Heart right ventricle (tissue), 16 donors: ENCODE data around the gene CCDC127. TPM values are rescaled to one million over a fixed set of nuclear protein-coding genes. Genes with fewer than 3 reads are reported as not detected.
"Not testable (repeated sequence)": the region's sequence is repeated elsewhere in the genome, so short reads cannot be mapped to it uniquely, and the experiment has no call there.

Experiments used
- ATAC-seq, 8 donors: fragments of 200-7000 bp; cut with Tn5 transposase; one replicate each; pipeline ENCODE4 v1.9.1; 2020; ENCODE audit warnings: mild to moderate bottlenecking in 8 of 8, moderate library complexity in 8 of 8, moderate number of reproducible peaks in 1 of 8
- DNase-seq, 2 donors: peaks; one replicate each; pipeline ENCODE4 v3.0.0-alpha.2; 2020
- H3K27ac ChIP-seq, 10 donors: fragments of 200-600 bp; sonication (generic) in 2 of 10; one replicate each; pipeline versions ENCODE4 v1.5.0 to v1.8.0; 2020 to 2022; ENCODE audit warnings: mild to moderate bottlenecking in 3 of 10
- H3K27me3 ChIP-seq, 7 donors: fragments of 200-600 bp; one replicate each; pipeline ENCODE4 v1.8.0; 2021 to 2022; ENCODE audit warnings: mild to moderate bottlenecking in 2 of 7
- H3K36me3 ChIP-seq, 9 donors: fragments of 200-600 bp; sonication (generic) in 1 of 9; one replicate each; pipeline versions ENCODE4 v1.5.0 to v1.8.0; 2020 to 2022; ENCODE audit warnings: mild to moderate bottlenecking in 2 of 9
- H3K4me1 ChIP-seq, 9 donors: fragments of 200-600 bp; sonication (generic) in 1 of 9; one replicate each; pipeline versions ENCODE4 v1.5.0 to v1.8.0; 2020 to 2022; ENCODE audit warnings: mild to moderate bottlenecking in 4 of 9
- H3K4me3 ChIP-seq, 10 donors: fragments of 200-600 bp; sonication (generic) in 2 of 10; one replicate each; pipeline versions ENCODE4 v1.5.0 to v1.8.0; 2020 to 2022; ENCODE audit warnings: mild to moderate bottlenecking in 7 of 10, moderate library complexity in 2 of 10
- H3K9me3 ChIP-seq, 11 donors: fragments of 200-600 bp in 10 of 11; sonication (generic) in 2 of 11; one replicate each; pipeline versions ENCODE4 v1.5.0 to v1.8.0; 2013 to 2022; ENCODE audit warnings: mild to moderate bottlenecking in 2 of 11, control low read depth in 1 of 11, moderate library complexity in 1 of 11
- CTCF ChIP-seq, 9 donors: fragments of 200-600 bp; sonication (generic) in 2 of 9; IDR thresholded peaks; one replicate each; pipeline versions ENCODE4 v1.5.0 to v1.8.0; 2021 to 2022; ENCODE audit warnings: antibody characterized with exemption in 9 of 9, mild to moderate bottlenecking in 5 of 9, moderate library complexity in 1 of 9
- WGBS, 2 donors: extraction: QIAGEN DNeasy Blood & Tissue Kit; methylation state at CpG; one replicate each; pipeline ENCODE4 v1.1.7; 2013; ENCODE audit warnings: inconsistent platforms in 1 of 2; 5-methylcytosine and 5-hydroxymethylcytosine counted together
- intact Hi-C, 10 donors: fragments of 100-400 bp; cut with DNase I; formaldehyde crosslinking; loops; one replicate each; pipeline versions ENCODE4 v1.11.1 to v1.14.2; 2022
- polyA plus RNA-seq, 2 donors: library from polyadenylated mRNA; stranded (reverse); fragments of 200-250 nt; gene quantifications; one replicate each; pipeline ENCODE4 v1.2.3, GENCODE V29; 2013
- total RNA-seq, 10 donors: library from RNA; stranded (reverse); fragmentation: NEBNext Ultra II Directional in 3 of 10; extraction: Animal tissue kit (Norgen Biotek cat#: 25700) in 3 of 10; gene quantifications; one replicate each; pipeline versions ENCODE4 v1.2.1 to v1.2.4, GENCODE V29; 2021 to 2023
- donor health status: Arrhythmogenic right ventricular cardiomyopathy.
- donor health status: ischemic (EF 13 %, LVEDD 7.1; RV severe dilation, severe dysfunction).
- donor health status: healthy with polysubstance abuse.
- donor health status: DM: no; HTN: yes; CAD: no.
- donor health status: DM: no; HTN: no; CAD: no.
- donor health status: ischemic (EF 25% LVEDD 6.9; RV normal size, moderate dysfunction).
- donor health status: ischemic (EF 25% LVEDD 5.7; RV mildly dilated, moderate dysfunction).
- donor health status: healthy.
- donor health status: DM: yes; HTN: yes; CAD: no.
- donor health status: Ischemic cardiomyopathy.
- donor health status: ischemic (EF 35%, LVEDD 5.7; RV mildly dilated, moderate dysfunction).
- donor health status: nonischemic (EF 11% LVEDD 7.7; RV severe dilation, severe dysfunction).
- donor health status: DM: yes; HTN: yes; CAD: no.
- donor health status: PGD.
- donor health status: ischemic (EF 29% LVEDD 5.4; RV normal size, mild dysfunction).
- donor health status: nonischemic (EF 23%, LVEDD 6.1; RV moderate dilation, normal function).

CCDC127 gene
- total and polyA plus RNA-seq, 12 donors, result 3.8 to 10.4 (median 7.5) TPM

GRCh38 chr5:243683-244367, 25.9 kb upstream of the CCDC127 start:
- H3K9me3 ChIP-seq, DNase-seq, ATAC-seq, intact Hi-C loops, H3K27me3 ChIP-seq, H3K4me1 ChIP-seq, H3K4me3 ChIP-seq, H3K27ac ChIP-seq: not testable (repeated sequence)
- peaks cover 0 to 100% (median 63%) of the 10 kb centered on the region in 9 donors for H3K36me3 ChIP-seq
- 61 to 78% methylated on average over 12 of the region's 12 CpGs for WGBS, 2 donors

DNA sequence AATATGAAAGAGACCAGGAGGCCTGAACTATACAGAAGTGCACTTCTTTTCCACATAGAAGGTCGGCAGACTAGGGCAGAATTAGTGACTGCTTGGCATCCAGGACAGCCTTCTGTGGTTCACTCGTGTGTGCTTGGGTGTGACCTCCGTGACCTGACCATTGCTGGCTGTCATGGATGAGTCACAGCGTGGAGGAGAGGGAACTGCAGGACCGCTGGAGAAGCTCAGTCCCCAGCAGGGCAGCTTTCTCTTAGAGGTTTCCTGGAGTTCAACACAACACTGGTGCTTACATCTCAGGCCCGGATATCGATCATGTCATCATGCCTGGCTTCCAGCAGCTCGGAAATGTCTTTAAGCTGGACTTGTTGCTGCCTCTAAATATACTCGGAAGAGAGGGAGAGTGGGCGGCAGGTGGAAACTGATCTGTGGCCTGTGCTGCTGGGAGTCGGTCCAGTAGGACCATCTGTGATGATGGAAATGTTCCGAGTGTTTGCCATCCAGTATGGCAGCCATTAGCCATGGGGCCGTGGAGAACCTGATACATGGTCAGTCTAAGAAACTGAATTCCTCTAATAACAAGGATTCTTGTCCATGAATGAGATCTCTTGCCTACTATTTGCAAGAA, 23.2 kb upstream of the CCDC127 start:
- peak in 4 of 8 donors; percentile 49 to 85 (median 74) for ATAC-seq

GRCh38 chr5:240550-240949, 22.6 kb upstream of the CCDC127 start:
- H3K27me3 ChIP-seq, H3K9me3 ChIP-seq, DNase-seq, H3K4me1 ChIP-seq, H3K4me3 ChIP-seq, intact Hi-C loops, H3K27ac ChIP-seq: not testable (repeated sequence)
- 86 to 89% methylated on average over 7 of the region's 7 CpGs for WGBS, 2 donors
- peak in 2 of 8 donors; percentile 20 to 33 for ATAC-seq
- H3K36me3 ChIP-seq, result peaks cover 0 to 100% (median 60%) of the 10 kb centered on the region in 9 donors

More for the DNA sequence above, 23.2 kb upstream of the CCDC127 start:
- WGBS, 2 donors, result 75 to 89% methylated on average over 13 of the region's 13 CpGs
- H3K4me1 ChIP-seq, H3K9me3 ChIP-seq, DNase-seq, H3K27me3 ChIP-seq, H3K27ac ChIP-seq, intact Hi-C loops, H3K4me3 ChIP-seq: not testable (repeated sequence)
- H3K36me3 ChIP-seq, result peaks cover 0 to 100% (median 61%) of the 10 kb centered on the region in 9 donors

- H3K27ac ChIP-seq, intact Hi-C loops, ATAC-seq, H3K27me3 ChIP-seq, DNase-seq, H3K4me1 ChIP-seq, H3K9me3 ChIP-seq, H3K4me3 ChIP-seq: not testable (repeated sequence)
- H3K36me3 ChIP-seq, result peaks cover 0 to 100% (median 78%) of the 10 kb centered on the region in 9 donors
- 93% methylated on average over 7 to 8 of the region's 8 CpGs for WGBS, 2 donors
These were observed 20.0 kb upstream of the CCDC127 start for GRCh38 chr5:237931-238330.

GRCh38 chr5:235527-235926, 17.6 kb upstream of the CCDC127 start:
- ATAC-seq, result not testable (repeated sequence)
- 93 to 94% methylated on average over 4 to 7 of the region's 9 CpGs for WGBS, 2 donors

DNA sequence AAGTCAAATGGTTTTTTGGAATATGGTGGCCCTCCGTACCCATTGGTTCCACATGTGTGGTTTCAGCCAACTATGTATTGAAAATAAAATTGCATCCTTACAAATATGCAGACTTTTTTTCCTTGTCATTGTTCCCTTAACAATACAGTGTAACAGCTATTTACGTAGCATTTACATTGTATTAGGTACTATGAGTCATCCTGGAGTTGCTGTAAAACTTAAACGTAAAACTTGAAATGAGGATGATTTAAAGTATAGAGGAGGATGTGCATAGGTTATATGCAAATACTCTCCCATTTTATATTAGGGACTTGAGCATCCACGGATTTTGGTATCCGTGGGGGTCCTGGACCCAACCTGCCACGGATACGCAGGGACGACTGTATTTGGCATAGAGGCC, 16.5 kb upstream of the CCDC127 start:
- Histone ChIP-seq H3K4me3 (no peak overlapping the region), H3K27ac (no peak overlapping the region), H3K27me3 (no peaks in the 10 kb centered on the region), H3K36me3 (peaks cover 0 to 100% (median 67%) of the 10 kb centered on the region in 9 donors), H3K9me3 (no peaks in the 10 kb centered on the region), H3K4me1 (no peaks in the 10 kb centered on the region)
- intact Hi-C loops, result no loop called here
- WGBS, 2 donors, result 84 to 94% methylated on average over 8 of the region's 8 CpGs
- DNase-seq (no peak), ATAC-seq (no peak)
- no peak for TF ChIP-seq CTCF (IDR thresholded peaks at IDR 0.05)

More at GRCh38 chr5:235527-235926, 17.6 kb upstream of the CCDC127 start:
- DNase-seq, intact Hi-C loops, H3K4me3 ChIP-seq, H3K27ac ChIP-seq, H3K27me3 ChIP-seq, H3K9me3 ChIP-seq, H3K4me1 ChIP-seq: not testable (repeated sequence)
- H3K36me3 ChIP-seq, result peaks cover 0 to 100% (median 63%) of the 10 kb centered on the region in 9 donors

DNA sequence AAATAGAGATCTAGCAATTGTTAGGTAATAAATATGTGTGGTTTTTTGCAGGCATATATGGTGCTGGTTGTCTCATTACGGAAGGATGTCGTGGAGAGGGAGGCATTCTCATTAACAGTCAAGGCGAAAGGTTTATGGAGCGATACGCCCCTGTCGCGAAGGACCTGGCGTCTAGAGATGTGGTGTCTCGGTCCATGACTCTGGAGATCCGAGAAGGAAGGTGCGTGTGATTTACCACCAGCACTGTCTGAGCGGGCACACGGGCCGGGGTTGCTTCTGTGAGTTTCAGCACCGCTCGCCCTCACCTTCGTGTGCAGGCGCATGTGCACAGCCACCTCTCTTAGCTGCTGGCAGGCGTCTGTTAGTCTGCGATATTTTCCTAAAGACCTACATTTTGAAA, 15.5 kb upstream of the CCDC127 start:
- H3K9me3 ChIP-seq, H3K4me3 ChIP-seq, H3K27me3 ChIP-seq, intact Hi-C loops, H3K4me1 ChIP-seq, H3K27ac ChIP-seq, DNase-seq: not testable (repeated sequence)
- WGBS, 2 donors, result 96 to 97% methylated on average over 20 of the region's 20 CpGs
- ATAC-seq, result peak in 1 of 8 donors; percentile 7
- peaks cover 0 to 100% (median 69%) of the 10 kb centered on the region in 9 donors for H3K36me3 ChIP-seq
